Stimulated activated naive CD8-positive, alpha-beta T cell treated with anti-CD3 and anti-CD28 coated beads, Interleukin-15, amount 100 ng/mL, for 72 hours (primary cell): ENCODE measurements around the gene SH3BP2.
"Not testable (repeated sequence)": the region's sequence is repeated elsewhere in the genome, so short reads cannot be mapped to it uniquely, and the experiment has no call there.

ENCODE experiments used
- ATAC-seq: fragments of 150-1000 bp; cut with Tn5 transposase; 2 replicates; pipeline ENCODE4 v1.10.0; 2021; ENCODE audit warnings: mild to moderate bottlenecking, moderate library complexity
- DNase-seq, 2 donors: peaks; one replicate each; pipeline ENCODE4 v3.0.0; 2021 to 2022
- H3K27ac Mint-ChIP-seq, 2 donors: one replicate each; pipeline ENCODE4 v1.8.0; 2022; ENCODE audit warnings: mild to moderate bottlenecking in 2 of 2, mixed read lengths in 2 of 2, moderate library complexity in 2 of 2
- H3K27me3 Mint-ChIP-seq: one replicate; pipeline ENCODE4 v1.8.0; 2022; ENCODE audit warnings: mixed read lengths
- H3K4me1 Mint-ChIP-seq: one replicate; pipeline ENCODE4 v1.8.0; 2022; ENCODE audit warnings: mild to moderate bottlenecking, mixed read lengths
- H3K4me3 Mint-ChIP-seq, 2 donors: one replicate each; pipeline ENCODE4 v1.8.0; 2022; ENCODE audit warnings: mild to moderate bottlenecking in 2 of 2, mixed read lengths in 2 of 2, moderate library complexity in 1 of 2
- H3K9me3 Mint-ChIP-seq, 2 donors: one replicate each; pipeline ENCODE4 v1.8.0; 2022; ENCODE audit warnings: mixed read lengths in 2 of 2

Gene SH3BP2

GRCh38 chr4:2757426-2757825 lies 35.5 kb upstream of the SH3BP2 start:
- Mint-ChIP-seq H3K27ac (peak overlapping the region in 1 of 2 donors; percentile 65), H3K27me3 (no peaks in the 10 kb centered on the region), H3K9me3 (no peaks in the 10 kb centered on the region), H3K4me3 (peak overlapping the region; percentile 10 to 77), H3K4me1 (peaks cover 47% of the 10 kb centered on the region)
- no peak for DNase-seq
- ATAC-seq: no peak

GRCh38 chr4:2761035-2761923 lies 31.6 kb upstream of the SH3BP2 start:
- no peak overlapping the region for H3K27ac Mint-ChIP-seq
- ATAC-seq (no peak), DNase-seq (no peak)

GRCh38 chr4:2762048-2762447 lies 30.8 kb upstream of the SH3BP2 start:
- Mint-ChIP-seq H3K27ac (no peak overlapping the region), H3K9me3 (no peaks in the 10 kb centered on the region), H3K4me1 (peaks cover 21% of the 10 kb centered on the region), H3K4me3 (no peak overlapping the region), H3K27me3 (no peaks in the 10 kb centered on the region)
- ATAC-seq (no peak), DNase-seq (no peak)

More at GRCh38 chr4:2761035-2761923, 31.6 kb upstream of the SH3BP2 start:
- no peak overlapping the region for H3K4me3 Mint-ChIP-seq
- peaks cover 27% of the 10 kb centered on the region for H3K4me1 Mint-ChIP-seq
- H3K9me3 Mint-ChIP-seq: no peaks in the 10 kb centered on the region
- no peaks in the 10 kb centered on the region for H3K27me3 Mint-ChIP-seq

GRCh38 chr4:2762486-2763370 lies 30.2 kb upstream of the SH3BP2 start:
- Mint-ChIP-seq H3K4me1 (peaks cover 20% of the 10 kb centered on the region), H3K4me3 (peak overlapping the region in 1 of 2 donors; percentile 59)
- not testable (repeated sequence) for H3K27ac Mint-ChIP-seq, H3K9me3 Mint-ChIP-seq, DNase-seq, ATAC-seq, H3K27me3 Mint-ChIP-seq

- Mint-ChIP-seq H3K4me1 (peaks cover 20% of the 10 kb centered on the region), H3K27ac (peak overlapping the region in 1 of 2 donors; percentile 40), H3K27me3 (no peaks in the 10 kb centered on the region), H3K9me3 (no peaks in the 10 kb centered on the region), H3K4me3 (peak overlapping the region; percentile 67 to 78)
- no peak for DNase-seq
- no peak for ATAC-seq
Measured at GRCh38 chr4:2763511-2763967, 29.3 kb upstream of the SH3BP2 start.

GRCh38 chr4:2765832-2766526 lies 26.9 kb upstream of the SH3BP2 start:
- H3K4me3 Mint-ChIP-seq: no peak overlapping the region
- H3K4me1 Mint-ChIP-seq: peaks cover 32% of the 10 kb centered on the region
- peaks cover 11 to 12% of the 10 kb centered on the region in 2 donors for H3K9me3 Mint-ChIP-seq
- H3K27me3 Mint-ChIP-seq: no peaks in the 10 kb centered on the region
- DNase-seq: no peak
- ATAC-seq: no peak
- no peak overlapping the region for H3K27ac Mint-ChIP-seq

- peaks cover 13 to 15% of the 10 kb centered on the region in 2 donors for H3K9me3 Mint-ChIP-seq
- H3K4me3 Mint-ChIP-seq: no peak overlapping the region
- ATAC-seq: no peak
- DNase-seq: no peak
- H3K27me3 Mint-ChIP-seq: no peaks in the 10 kb centered on the region
- peaks cover 29% of the 10 kb centered on the region for H3K4me1 Mint-ChIP-seq
- no peak overlapping the region for H3K27ac Mint-ChIP-seq
Measured at GRCh38 chr4:2767046-2767704, 25.7 kb upstream of the SH3BP2 start.

- Mint-ChIP-seq H3K4me1 (peaks cover 26% of the 10 kb centered on the region), H3K27me3 (no peaks in the 10 kb centered on the region), H3K27ac (no peak overlapping the region), H3K9me3 (peaks cover 13 to 15% of the 10 kb centered on the region in 2 donors), H3K4me3 (no peak overlapping the region)
- ATAC-seq (no peak), DNase-seq (no peak)
Measured at GRCh38 chr4:2767705-2768074, 25.2 kb upstream of the SH3BP2 start.

- Mint-ChIP-seq H3K4me3 (no peak overlapping the region), H3K9me3 (peaks cover 13 to 15% of the 10 kb centered on the region in 2 donors), H3K27me3 (no peaks in the 10 kb centered on the region), H3K27ac (no peak overlapping the region), H3K4me1 (peaks cover 26% of the 10 kb centered on the region)
- no peak for DNase-seq
- ATAC-seq: no peak
Measured at GRCh38 chr4:2768124-2768523, 24.8 kb upstream of the SH3BP2 start.

GRCh38 chr4:2768921-2769336 lies 24.0 kb upstream of the SH3BP2 start:
- ATAC-seq (no peak), DNase-seq (no peak)
- H3K4me3 Mint-ChIP-seq: no peak overlapping the region
- H3K9me3 Mint-ChIP-seq: peaks cover 13 to 15% of the 10 kb centered on the region in 2 donors
- peaks cover 21% of the 10 kb centered on the region for H3K4me1 Mint-ChIP-seq
- no peak overlapping the region for H3K27ac Mint-ChIP-seq
- H3K27me3 Mint-ChIP-seq: no peaks in the 10 kb centered on the region

- Mint-ChIP-seq H3K9me3 (peaks cover 13 to 15% of the 10 kb centered on the region in 2 donors), H3K4me3 (no peak overlapping the region), H3K27ac (no peak overlapping the region), H3K4me1 (peaks cover 21% of the 10 kb centered on the region), H3K27me3 (no peaks in the 10 kb centered on the region)
- no peak for DNase-seq
- ATAC-seq: no peak
Measured at GRCh38 chr4:2771264-2771663, 21.6 kb upstream of the SH3BP2 start.

GRCh38 chr4:2780643-2781042 lies 12.2 kb upstream of the SH3BP2 start:
- not testable (repeated sequence) for H3K27ac Mint-ChIP-seq, H3K4me3 Mint-ChIP-seq, ATAC-seq, DNase-seq, H3K27me3 Mint-ChIP-seq
- Mint-ChIP-seq H3K9me3 (peaks cover 8 to 40% of the 10 kb centered on the region in 2 donors), H3K4me1 (peaks cover 18% of the 10 kb centered on the region)

- peaks cover 31% of the 10 kb centered on the region for H3K4me1 Mint-ChIP-seq
- no peak overlapping the region for H3K27ac Mint-ChIP-seq
- no peak overlapping the region for H3K4me3 Mint-ChIP-seq
- DNase-seq (no peak), ATAC-seq (no peak)
- H3K27me3 Mint-ChIP-seq: no peaks in the 10 kb centered on the region
- peaks cover 8 to 40% of the 10 kb centered on the region in 2 donors for H3K9me3 Mint-ChIP-seq
Measured at GRCh38 chr4:2781911-2782310, 11.0 kb upstream of the SH3BP2 start.

- Mint-ChIP-seq H3K4me1 (peaks cover 49% of the 10 kb centered on the region), H3K27me3 (no peaks in the 10 kb centered on the region), H3K27ac (no peak overlapping the region), H3K9me3 (peaks cover 8 to 40% of the 10 kb centered on the region in 2 donors), H3K4me3 (no peak overlapping the region)
- ATAC-seq (no peak), DNase-seq (no peak)
Measured at GRCh38 chr4:2783790-2784189, 9.1 kb upstream of the SH3BP2 start.

GRCh38 chr4:2785613-2786012 lies 7.3 kb upstream of the SH3BP2 start:
- ATAC-seq: peak; percentile 52
- Mint-ChIP-seq H3K9me3 (peaks cover 8 to 40% of the 10 kb centered on the region in 2 donors), H3K4me3 (no peak overlapping the region), H3K27ac (peak overlapping the region; percentile 97 to 99), H3K4me1 (peaks cover 66% of the 10 kb centered on the region), H3K27me3 (no peaks in the 10 kb centered on the region)
- peak; percentile 27 to 45 for DNase-seq
